CD4-positive, alpha-beta T cell treated with Interleukin-17A for 4 hours (primary cell): ENCODE measurements around the gene FABP2.
A peak's percentile ranks its signal among the peaks of the same experiment; 100 is the strongest.
"Not testable (repeated sequence)": the region's sequence is repeated elsewhere in the genome, so short reads cannot be mapped to it uniquely, and the experiment has no call there.

Experiments
- DNase-seq: peaks from one replicate; pipeline ENCODE4 v3.0.0-alpha.2; 2020; ENCODE audit warnings: mixed read lengths

The FABP2 gene

GRCh38 chr4:119307606-119308005, 14.3 kb downstream of the FABP2 start:
- DNase-seq = no peak

- no peak for DNase-seq
These were observed 17.5 kb downstream of the FABP2 start for GRCh38 chr4:119304431-119304830.

- no peak for DNase-seq
These were observed 18.2 kb downstream of the FABP2 start for GRCh38 chr4:119303587-119304305.

GRCh38 chr4:119302073-119302832, 19.7 kb downstream of the FABP2 start:
- DNase-seq = no peak

- peak; percentile 93 for DNase-seq
These were observed 21.6 kb downstream of the FABP2 start for GRCh38 chr4:119300101-119300978.

GRCh38 chr4:119299741-119300100, 22.2 kb downstream of the FABP2 start:
- DNase-seq = no peak

- no peak for DNase-seq
These were observed 22.7 kb downstream of the FABP2 start for GRCh38 chr4:119299260-119299671.

GRCh38 chr4:119297795-119298194, 24.1 kb downstream of the FABP2 start:
- DNase-seq = no peak

GRCh38 chr4:119296356-119296755, 25.6 kb downstream of the FABP2 start:
- no peak for DNase-seq

GRCh38 chr4:119290598-119290997, 31.3 kb downstream of the FABP2 start:
- DNase-seq = no peak

- DNase-seq = no peak
These were observed 32.6 kb downstream of the FABP2 start for GRCh38 chr4:119289313-119289712.

- peak; percentile 54 for DNase-seq
These were observed 35.4 kb downstream of the FABP2 start for GRCh38 chr4:119286377-119287002.

GRCh38 chr4:119284876-119285780, 36.8 kb downstream of the FABP2 start:
- DNase-seq = no peak

- no peak for DNase-seq
These were observed 40.5 kb downstream of the FABP2 start for GRCh38 chr4:119281393-119281792.

GRCh38 chr4:119279945-119280344, 42.0 kb downstream of the FABP2 start:
- DNase-seq = not testable (repeated sequence)

- DNase-seq = not testable (repeated sequence)
These were observed 42.4 kb downstream of the FABP2 start for GRCh38 chr4:119279541-119279940.

GRCh38 chr4:119271361-119272085, 50.4 kb downstream of the FABP2 start:
- no peak for DNase-seq

GRCh38 chr4:119268466-119268865, 53.5 kb downstream of the FABP2 start:
- no peak for DNase-seq
